ENCODE measurements around the gene PNMT. TPM values are rescaled to one million over a fixed set of nuclear protein-coding genes. Genes with fewer than 3 reads are reported as not detected.
A peak's percentile ranks its signal among the peaks of the same experiment; 100 is the strongest.

Gene PNMT
- total RNA-seq, 1 experiment from 2014 or later = 2.4 TPM

DNA sequence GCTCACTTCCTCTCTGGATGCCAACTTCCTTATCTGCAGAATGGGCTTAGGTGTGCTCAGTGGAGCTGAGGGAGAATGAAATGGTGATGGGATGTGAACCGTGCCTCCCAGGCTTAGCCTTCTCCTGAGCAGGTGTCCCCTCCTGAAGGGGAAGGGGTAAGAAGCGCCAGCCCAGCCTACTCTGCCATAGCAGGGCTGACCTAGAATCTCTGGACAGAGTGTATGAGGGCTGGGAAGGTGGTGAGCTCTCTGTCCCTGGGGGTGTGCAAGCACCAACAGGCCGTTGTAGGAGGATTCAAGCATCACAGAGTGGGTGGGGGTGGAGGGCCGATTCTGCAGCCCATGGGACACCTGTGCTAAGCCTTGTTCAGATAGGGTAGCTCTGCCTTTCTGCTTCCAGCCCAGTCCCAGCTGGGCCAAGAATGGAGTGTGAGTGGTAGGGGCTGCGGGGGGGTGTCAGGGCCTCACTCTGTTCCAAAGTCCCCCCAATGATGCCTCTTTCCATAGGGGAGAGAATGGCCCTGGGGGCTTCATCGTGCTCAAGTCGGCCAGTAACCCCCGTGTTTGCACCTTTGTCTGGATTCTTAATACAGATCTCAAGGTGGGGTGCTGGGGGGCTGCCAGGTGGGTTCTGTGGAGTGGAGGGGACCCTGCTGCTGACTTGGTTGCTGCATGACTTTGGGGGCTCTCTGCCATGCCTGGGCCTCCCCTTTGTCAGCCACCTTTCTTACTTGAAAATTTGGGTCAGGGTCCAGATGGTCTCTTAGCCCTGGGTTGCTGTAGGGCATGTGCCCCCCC, 6.3 kb upstream of the PNMT start:
- Histone ChIP-seq H3K27me3 (ENCODE audit: control insufficient read depth, insufficient read depth, low read length) (no peaks in the 10 kb centered on the region), H3K36me3 (ENCODE audit: control insufficient read depth, insufficient read depth, low read length) (no peaks in the 10 kb centered on the region), H3K4me1 (ENCODE audit: control insufficient read depth, insufficient read depth, low read length) (peaks cover 38% of the 10 kb centered on the region), H3K27ac (ENCODE audit: low read length) (no peak overlapping the region), H3K4me3 (ENCODE audit: low read depth in 2 of 2, low read length in 2 of 2) (no peak overlapping the region), H3K9me3 (ENCODE audit: control insufficient read depth, insufficient read depth, low read depth, low read length) (no peaks in the 10 kb centered on the region)
- BruUV-seq (replicated peaks) = no TSS peak
- ATAC-seq = no peak
- no peak for TF ChIP-seq TCF7L2 (IDR thresholded peaks at IDR 0.05; ENCODE audit: low read depth, low read length)
- TF ChIP-seq, protein P1, sequence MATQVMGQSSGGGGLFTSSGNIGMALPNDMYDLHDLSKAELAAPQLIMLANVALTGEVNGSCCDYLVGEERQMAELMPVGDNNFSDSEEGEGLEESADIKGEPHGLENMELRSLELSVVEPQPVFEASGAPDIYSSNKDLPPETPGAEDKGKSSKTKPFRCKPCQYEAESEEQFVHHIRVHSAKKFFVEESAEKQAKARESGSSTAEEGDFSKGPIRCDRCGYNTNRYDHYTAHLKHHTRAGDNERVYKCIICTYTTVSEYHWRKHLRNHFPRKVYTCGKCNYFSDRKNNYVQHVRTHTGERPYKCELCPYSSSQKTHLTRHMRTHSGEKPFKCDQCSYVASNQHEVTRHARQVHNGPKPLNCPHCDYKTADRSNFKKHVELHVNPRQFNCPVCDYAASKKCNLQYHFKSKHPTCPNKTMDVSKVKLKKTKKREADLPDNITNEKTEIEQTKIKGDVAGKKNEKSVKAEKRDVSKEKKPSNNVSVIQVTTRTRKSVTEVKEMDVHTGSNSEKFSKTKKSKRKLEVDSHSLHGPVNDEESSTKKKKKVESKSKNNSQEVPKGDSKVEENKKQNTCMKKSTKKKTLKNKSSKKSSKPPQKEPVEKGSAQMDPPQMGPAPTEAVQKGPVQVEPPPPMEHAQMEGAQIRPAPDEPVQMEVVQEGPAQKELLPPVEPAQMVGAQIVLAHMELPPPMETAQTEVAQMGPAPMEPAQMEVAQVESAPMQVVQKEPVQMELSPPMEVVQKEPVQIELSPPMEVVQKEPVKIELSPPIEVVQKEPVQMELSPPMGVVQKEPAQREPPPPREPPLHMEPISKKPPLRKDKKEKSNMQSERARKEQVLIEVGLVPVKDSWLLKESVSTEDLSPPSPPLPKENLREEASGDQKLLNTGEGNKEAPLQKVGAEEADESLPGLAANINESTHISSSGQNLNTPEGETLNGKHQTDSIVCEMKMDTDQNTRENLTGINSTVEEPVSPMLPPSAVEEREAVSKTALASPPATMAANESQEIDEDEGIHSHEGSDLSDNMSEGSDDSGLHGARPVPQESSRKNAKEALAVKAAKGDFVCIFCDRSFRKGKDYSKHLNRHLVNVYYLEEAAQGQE (IDR thresholded peaks at IDR 0.05; ENCODE audit: insufficient read depth in 1 of 2, low read depth in 2 of 2, low read length in 1 of 2) = no peak
- intact Hi-C loops (cut with micrococcal nuclease; ENCODE audit: unreplicated experiment) = no loop called here
- in situ Hi-C loops (cut with HindIII; ENCODE audit: low pct_unique_long_range_greater_than_20kb, low sequenced_read_pairs) = no loop called here
- DNase-seq (ENCODE audit: low read depth, low spot score) = no peak
- CTCF ChIA-PET = no interaction called here
- POLR2A ChIA-PET = no interaction called here

DNA sequence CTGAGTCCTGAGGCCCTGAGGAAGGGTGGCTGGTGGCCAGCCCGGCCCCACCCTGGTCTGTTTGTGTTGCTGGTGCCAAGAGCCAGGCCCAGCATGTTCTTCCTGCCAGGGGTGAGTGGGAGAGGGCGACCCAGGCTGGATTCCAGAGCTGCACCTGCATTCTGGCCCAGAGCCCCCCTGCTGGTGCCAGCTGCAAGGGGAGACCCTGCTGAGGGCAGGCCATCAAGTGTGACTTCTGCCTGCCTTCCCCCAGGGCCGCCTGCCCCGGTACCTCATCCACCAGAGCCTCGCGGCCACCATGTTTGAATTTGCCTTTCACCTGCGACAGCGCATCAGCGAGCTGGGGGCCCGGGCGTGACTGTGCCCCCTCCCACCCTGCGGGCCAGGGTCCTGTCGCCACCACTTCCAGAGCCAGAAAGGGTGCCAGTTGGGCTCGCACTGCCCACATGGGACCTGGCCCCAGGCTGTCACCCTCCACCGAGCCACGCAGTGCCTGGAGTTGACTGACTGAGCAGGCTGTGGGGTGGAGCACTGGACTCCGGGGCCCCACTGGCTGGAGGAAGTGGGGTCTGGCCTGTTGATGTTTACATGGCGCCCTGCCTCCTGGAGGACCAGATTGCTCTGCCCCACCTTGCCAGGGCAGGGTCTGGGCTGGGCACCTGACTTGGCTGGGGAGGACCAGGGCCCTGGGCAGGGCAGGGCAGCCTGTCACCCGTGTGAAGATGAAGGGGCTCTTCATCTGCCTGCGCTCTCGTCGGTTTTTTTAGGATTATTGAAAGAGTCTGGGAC, 5.5 kb upstream of the PNMT start:
- ATAC-seq = peak; percentile 2; the same call in 1 of the 2 replicates
- BruUV-seq (replicated peaks) = TSS peak; percentile 70
- POLR2A ChIA-PET = interaction anchor here (0.6 to 0.7 kb wide), 3 partner anchors 35 to 1992 kb away, joined by 3 to 5 read pairs (median 4); no protein-coding TSS in a partner anchor

More for the DNA sequence above, 5.5 kb upstream of the PNMT start:
- no peak for TF ChIP-seq TCF7L2 (IDR thresholded peaks at IDR 0.05; ENCODE audit: low read depth, low read length)
- no peak for TF ChIP-seq SIN3A (IDR thresholded peaks at IDR 0.05; ENCODE audit: borderline replicate concordance, insufficient read depth, low read depth, low read length)
- no peak for TF ChIP-seq POLR2AphosphoS5 (IDR thresholded peaks at IDR 0.05; ENCODE audit: low read depth, low read length)
- no peak for TF ChIP-seq CTCF (IDR thresholded peaks at IDR 0.05)
- TF ChIP-seq, protein P1 (IDR thresholded peaks at IDR 0.05; ENCODE audit: insufficient read depth in 1 of 2, low read depth in 2 of 2, low read length in 1 of 2) = no peak
- Histone ChIP-seq H3K4me3 (ENCODE audit: low read depth in 2 of 2, low read length in 2 of 2) (no peak overlapping the region), H3K27ac (ENCODE audit: low read length) (peak overlapping the region; percentile 48; the same call in 1 of the 2 replicates), H3K27me3 (ENCODE audit: control insufficient read depth, insufficient read depth, low read length) (no peaks in the 10 kb centered on the region), H3K4me1 (ENCODE audit: control insufficient read depth, insufficient read depth, low read length) (peaks cover 41% of the 10 kb centered on the region), H3K9me3 (ENCODE audit: control insufficient read depth, insufficient read depth, low read depth, low read length) (no peaks in the 10 kb centered on the region), H3K36me3 (ENCODE audit: control insufficient read depth, insufficient read depth, low read length) (no peaks in the 10 kb centered on the region)
- DNase-seq (ENCODE audit: low read depth, low spot score) = no peak
- CTCF ChIA-PET = no interaction called here
- intact Hi-C loops (cut with micrococcal nuclease; ENCODE audit: unreplicated experiment) = no loop called here
- in situ Hi-C loops (cut with HindIII; ENCODE audit: low pct_unique_long_range_greater_than_20kb, low sequenced_read_pairs) = no loop called here
